GM10248 (cell line): ENCODE results near the gene CNTNAP2.
"Not testable (repeated sequence)": the region's sequence is repeated elsewhere in the genome, so short reads cannot be mapped to it uniquely, and the experiment has no call there.

Experiments used
- CTCF ChIA-PET: fragments of 300-600 bp; sonication (Branson Sonifier 250); formaldehyde crosslinking; extraction: SDS; loops from one replicate; lab custom pipeline; 2021; ENCODE audit warnings: antibody characterized with exemption; lab: Yijun Ruan, JAX
- POLR2A ChIA-PET: fragments of 350-650 bp; sonication (Branson Sonifier 250); formaldehyde crosslinking; extraction: SDS; loops from one replicate; lab custom pipeline; 2020; ENCODE audit warnings: antibody characterized with exemption; lab: Yijun Ruan, JAX
- DNase-seq: peaks from one replicate; pipeline ENCODE4 v3.0.0; 2012; ENCODE audit errors: extremely low spot score
- CTCF ChIP-seq: IDR thresholded peaks from 2 replicates; pipeline ENCODE4 v1.5.1; 2012; ENCODE audit warnings: mild to moderate bottlenecking, low read depth; ENCODE audit errors: extremely low read depth, missing control alignments, control extremely low read depth

CNTNAP2 gene

GRCh38 chr7:146216396-146217041 lies 99.9 kb downstream of the CNTNAP2 start:
- no peak for DNase-seq
- CTCF ChIA-PET: no interaction called here
- TF ChIP-seq CTCF: no peak
- POLR2A ChIA-PET: no interaction called here

GRCh38 chr7:146223851-146224250 lies 107.2 kb downstream of the CNTNAP2 start:
- CTCF ChIA-PET: interaction anchor here (1.1 to 1.3 kb wide), 2 partner anchors 9 to 11 kb away, joined by 3 to 4 read pairs; no protein-coding TSS in a partner anchor
- POLR2A ChIA-PET: no interaction called here
- no peak for DNase-seq
- no peak for TF ChIP-seq CTCF

DNA sequence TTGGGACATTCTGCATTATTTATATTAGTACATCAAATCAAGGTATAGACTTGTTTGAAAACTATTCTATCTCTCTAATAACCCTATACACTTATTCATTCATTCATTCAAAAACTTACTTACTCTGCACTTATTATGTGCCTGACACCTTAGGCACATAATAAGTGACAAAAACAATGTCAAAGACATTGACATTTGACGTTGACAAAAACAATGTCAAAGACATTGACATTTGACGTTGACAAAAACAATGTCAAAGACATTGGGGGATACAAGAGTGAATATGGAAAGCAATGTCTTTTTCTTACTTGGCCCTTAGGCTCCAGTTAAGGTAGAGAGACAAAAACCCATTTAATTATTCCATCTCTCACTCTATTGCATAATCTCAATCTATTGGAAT lies 116.0 kb downstream of the CNTNAP2 start:
- ChIA-PET CTCF (interaction anchor here (1.6 kb wide), 1 partner anchor 9 kb away, joined by 5 read pairs; no protein-coding TSS in a partner anchor), POLR2A (no interaction called here)
- no peak for DNase-seq
- no peak for TF ChIP-seq CTCF

- no peak for DNase-seq
- CTCF ChIA-PET: no interaction called here
- no peak for TF ChIP-seq CTCF
- POLR2A ChIA-PET: no interaction called here
Measured at GRCh38 chr7:146235195-146235594, 118.6 kb downstream of the CNTNAP2 start.

- TF ChIP-seq CTCF: no peak
- DNase-seq: no peak
- ChIA-PET POLR2A (no interaction called here), CTCF (interaction anchor here (2.1 kb wide), 1 partner anchor 10 kb away, joined by 7 read pairs; no protein-coding TSS in a partner anchor)
Measured at GRCh38 chr7:146242661-146243060, 126.1 kb downstream of the CNTNAP2 start.

DNA sequence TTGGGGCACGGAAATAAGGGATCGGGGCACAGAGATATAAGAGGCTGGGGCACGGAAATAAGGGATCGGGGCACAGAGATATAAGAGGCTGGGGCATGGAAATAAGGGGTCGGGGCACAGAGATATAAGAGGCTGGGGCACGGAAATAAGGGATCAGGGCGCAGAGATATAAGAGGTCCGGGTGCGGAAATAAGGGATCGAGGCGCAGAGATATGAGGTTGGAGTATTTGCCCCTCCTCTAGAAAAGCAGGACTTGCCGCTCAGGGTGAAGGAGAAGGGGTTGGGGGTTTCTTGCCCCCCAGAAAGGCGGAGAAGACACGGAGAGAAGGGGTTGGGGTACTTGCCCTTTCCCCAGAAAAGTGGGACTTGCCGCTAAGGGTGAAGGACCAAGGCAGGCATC lies 131.4 kb downstream of the CNTNAP2 start:
- POLR2A ChIA-PET, DNase-seq, CTCF ChIA-PET: not testable (repeated sequence)

GRCh38 chr7:146248744-146249143 lies 132.1 kb downstream of the CNTNAP2 start:
- CTCF ChIA-PET, DNase-seq, POLR2A ChIA-PET: not testable (repeated sequence)
